Pericardium fibroblast (primary cell): ENCODE measurements around the gene GPR173. TPM values are rescaled to one million over a fixed set of nuclear protein-coding genes. Genes with fewer than 3 reads are reported as not detected.

Source experiments
- total RNA-seq: library from RNA; depleted of rRNA; stranded (reverse); fragments of >200 nt; gene quantifications from 2 replicates; pipeline ENCODE4 v1.2.3, GENCODE V29; 2015

Gene GPR173
- 1.5 and 2.5 TPM in 2 replicates for total RNA-seq

GRCh38 chrX:53048169-53049126, at the start of gene GPR173:
GPR173 (plus strand) TSS chrX:53048789; CDS start chrX:53076622, 27,833 bp downstream.

GRCh38 chrX:53081925-53082772, 33.6 kb downstream of the GPR173 start, which contains the start of gene TSPYL2:
TSPYL2 (plus strand) TSS chrX:53082367; CDS start chrX:53082499, 132 bp downstream.

GRCh38 chrX:53093748-53094581, 45.4 kb downstream of the GPR173 start, which contains the start of gene KANTR:
KANTR (plus strand) TSS chrX:53094142; CDS start chrX:53124273, 30,131 bp downstream.

Other genes starting within 250 kb of the GPR173 start
- gene XAGE5, start 237.5 kb upstream of the GPR173 start, total RNA-seq: not detected in 2 replicates
- gene XAGE3, start 180.7 kb upstream of the GPR173 start, total RNA-seq: not detected in 2 replicates
- 11.8 and 15.6 TPM in 2 replicates for gene FAM156B, start 151.5 kb upstream of the GPR173 start, total RNA-seq
- 9.6 and 11.2 TPM in 2 replicates for gene FAM156A, start 90.3 kb upstream of the GPR173 start, total RNA-seq
- 10.0 and 10.4 TPM in 2 replicates for gene TSPYL2, start 33.6 kb downstream of the GPR173 start, total RNA-seq
- 2.0 and 3.9 TPM in 2 replicates for gene KANTR, start 45.4 kb downstream of the GPR173 start, total RNA-seq
- 44.0 and 82.4 TPM in 2 replicates for gene KDM5C, start 176.4 kb downstream of the GPR173 start, total RNA-seq
- 11.7 and 25.5 TPM in 2 replicates for gene IQSEC2, start 232.8 kb downstream of the GPR173 start, total RNA-seq